ENCODE results near the gene RAMP1. TPM values are rescaled to one million over a fixed set of nuclear protein-coding genes. Genes with fewer than 3 reads are reported as not detected.
A peak's percentile ranks its signal among the peaks of the same experiment; 100 is the strongest.

RAMP1 gene
- total RNA-seq (100 to 1,000 TPM; 109 to 230 TPM), polyA plus RNA-seq (100 to 1,000 TPM; 328 to 423 TPM)
- long read RNA-seq, donor 1, transcript RAMP1-201 (3 exons, 910 nt): major isoform, 94 of 137 reads
- long read RNA-seq, donor 1, partial matches to known transcripts: 13 of 137 reads
- long read RNA-seq, donor 1, other reads (novel, unspliced or antisense): 27 of 137 reads
- long read RNA-seq, donor 2, transcript RAMP1-201 (3 exons, 910 nt): major isoform, 44 of 61 reads
- long read RNA-seq, donor 2, transcript RAMP1-202 (3 exons, 650 nt): minor isoform, 6 of 61 reads
- long read RNA-seq, donor 2, partial matches to known transcripts: 4 of 61 reads
- long read RNA-seq, donor 2, other reads (novel, unspliced or antisense): 6 of 61 reads

DNA sequence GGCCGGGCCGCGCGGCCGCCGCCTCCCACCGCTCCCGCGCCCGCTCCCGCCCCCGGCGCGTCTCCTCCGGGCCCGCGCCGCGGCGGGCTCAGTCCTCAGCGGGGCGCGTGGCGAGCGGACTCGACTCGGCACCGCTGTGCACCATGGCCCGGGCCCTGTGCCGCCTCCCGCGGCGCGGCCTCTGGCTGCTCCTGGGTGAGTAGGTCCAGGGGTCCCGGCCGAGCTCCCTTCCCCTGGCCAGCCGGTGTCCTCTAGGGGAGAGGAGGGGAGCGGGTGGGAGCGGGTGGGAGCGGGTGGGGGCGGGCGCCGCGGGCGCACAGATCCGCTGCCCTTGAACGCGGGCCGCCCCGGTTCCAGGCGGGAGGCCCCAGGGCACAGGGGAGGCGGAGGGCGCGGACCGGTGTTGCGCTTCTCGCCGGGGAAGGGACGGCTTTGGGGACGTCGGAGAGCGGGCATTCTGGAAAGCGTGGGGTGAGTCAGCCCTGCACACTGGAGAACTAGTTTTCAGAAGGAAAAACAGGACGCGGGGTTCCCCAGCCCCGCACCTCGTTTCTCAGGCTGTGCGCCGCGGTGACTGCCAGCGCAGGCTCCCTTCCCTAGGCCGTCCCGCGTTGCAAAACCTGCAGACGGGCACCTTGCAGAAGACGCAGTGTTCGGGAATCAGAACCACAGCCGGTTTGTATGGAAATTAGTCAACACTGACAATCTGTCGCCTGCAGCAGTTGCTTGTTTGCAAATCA lies at the start of gene RAMP1:
Gene RAMP1, plus strand, starts transcription at position 91 of the 740 bp plus-strand sequence. Its CDS starts 53 bp downstream, at position 144.
- Histone ChIP-seq H3K27me3 (ENCODE audit: control insufficient read depth in 1 of 2, insufficient read depth in 2 of 2, low read length in 1 of 2) (no peaks in the 10 kb centered on the region), H3K36me3 (ENCODE audit: control insufficient read depth in 1 of 2, insufficient read depth in 2 of 2, low read length in 1 of 2) (no peaks in the 10 kb centered on the region), H3K4me3 (ENCODE audit: low read length in 2 of 2) (peak within 1 kb of the TSS; percentile 79 to 99), H3K9me3 (ENCODE audit: control insufficient read depth, low read length) (no peaks in the 10 kb centered on the region), H3K27ac (ENCODE audit: low read depth in 1 of 2, low read length in 2 of 2) (peak within 1 kb of the TSS; percentile 72 to 91), H3K4me1 (ENCODE audit: control insufficient read depth in 1 of 2, insufficient read depth in 2 of 2, low read length in 2 of 2) (peaks cover 0 to 3% of the 10 kb centered on the region in 2 donors)
- DNase-seq (peak in 1 of 2 donors; percentile 79), ATAC-seq (ENCODE audit: low FRiP score) (peak; percentile 53)
- 0 to 1% methylated on average over 53 to 79 of the region's 79 CpGs for WGBS, 2 donors
- intact Hi-C loops (cut with DNase I): loop anchor here (2.0 to 10.0 kb wide), 6 partner anchors 38 to 403 kb away; partner anchors contain the start of genes KLHL30 (in 1 of the 2), SCLY (in 1 of the 2) and UBE2F (in 1 of the 2)

DNA sequence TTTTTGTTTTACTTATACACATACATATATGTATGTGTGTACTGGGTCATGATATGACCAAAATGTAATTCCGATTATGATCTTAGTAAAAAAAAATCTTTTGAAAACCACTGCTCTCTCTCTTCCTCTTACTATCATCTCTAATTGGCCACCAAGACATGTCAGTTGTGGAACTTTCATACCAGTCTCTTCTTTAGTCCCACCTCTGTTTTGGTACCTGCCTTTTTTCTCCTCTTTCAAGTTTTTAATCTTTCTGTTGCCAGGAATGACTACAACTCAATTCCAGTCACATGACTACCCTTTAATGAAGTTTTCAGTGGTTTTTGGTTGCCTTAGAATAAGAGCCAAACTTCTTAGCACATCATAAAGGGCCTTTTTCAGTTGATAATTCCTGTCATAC lies 43.8 kb upstream of the RAMP1 start:
- ATAC-seq (ENCODE audit: low FRiP score) (no peak), DNase-seq (no peak)
- H3K4me3 ChIP-seq (ENCODE audit: low read length in 2 of 2): no peak overlapping the region
- WGBS, 2 donors: 92 to 96% methylated on average over 1 of the region's 1 CpG
- no peaks in the 10 kb centered on the region for H3K36me3 ChIP-seq (ENCODE audit: control insufficient read depth in 1 of 2, insufficient read depth in 2 of 2, low read length in 1 of 2)
- H3K4me1 ChIP-seq (ENCODE audit: control insufficient read depth in 1 of 2, insufficient read depth in 2 of 2, low read length in 2 of 2): no peaks in the 10 kb centered on the region
- intact Hi-C loops (cut with DNase I): no loop called here
- H3K27ac ChIP-seq (ENCODE audit: low read depth in 1 of 2, low read length in 2 of 2): no peak overlapping the region
- no peaks in the 10 kb centered on the region for H3K9me3 ChIP-seq (ENCODE audit: control insufficient read depth, low read length)
- H3K27me3 ChIP-seq (ENCODE audit: control insufficient read depth in 1 of 2, insufficient read depth in 2 of 2, low read length in 1 of 2): no peaks in the 10 kb centered on the region

DNA sequence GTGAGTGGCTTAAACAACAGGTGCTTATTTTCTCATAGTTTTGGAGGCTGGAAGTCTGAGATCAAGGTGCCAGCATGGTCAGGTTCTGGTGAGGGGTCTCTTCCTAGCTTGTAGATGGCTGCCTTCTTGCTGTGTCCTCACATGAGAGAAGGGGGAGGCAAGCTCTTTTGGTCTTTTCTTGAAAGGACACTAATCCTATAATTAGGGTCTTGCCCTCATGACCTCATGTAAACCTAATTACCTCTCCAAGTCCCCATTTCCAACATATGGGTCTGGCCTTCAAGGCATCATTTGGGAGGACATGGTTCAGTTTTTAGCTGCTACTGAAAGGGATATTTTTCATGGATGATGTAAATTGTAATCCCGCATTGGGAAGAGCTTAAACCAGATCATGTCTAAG lies 42.9 kb upstream of the RAMP1 start:
- Histone ChIP-seq H3K9me3 (ENCODE audit: control insufficient read depth, low read length) (no peaks in the 10 kb centered on the region), H3K36me3 (ENCODE audit: control insufficient read depth in 1 of 2, insufficient read depth in 2 of 2, low read length in 1 of 2) (no peaks in the 10 kb centered on the region), H3K4me3 (ENCODE audit: low read length in 2 of 2) (no peak overlapping the region), H3K4me1 (ENCODE audit: control insufficient read depth in 1 of 2, insufficient read depth in 2 of 2, low read length in 2 of 2) (no peaks in the 10 kb centered on the region), H3K27me3 (ENCODE audit: control insufficient read depth in 1 of 2, insufficient read depth in 2 of 2, low read length in 1 of 2) (no peaks in the 10 kb centered on the region), H3K27ac (ENCODE audit: low read depth in 1 of 2, low read length in 2 of 2) (no peak overlapping the region)
- ATAC-seq (ENCODE audit: low FRiP score) (no peak), DNase-seq (no peak)
- whole genome bisulfite sequencing, 2 donors: 95 to 98% methylated on average over 1 of the region's 1 CpG
- intact Hi-C loops (cut with DNase I): no loop called here

DNA sequence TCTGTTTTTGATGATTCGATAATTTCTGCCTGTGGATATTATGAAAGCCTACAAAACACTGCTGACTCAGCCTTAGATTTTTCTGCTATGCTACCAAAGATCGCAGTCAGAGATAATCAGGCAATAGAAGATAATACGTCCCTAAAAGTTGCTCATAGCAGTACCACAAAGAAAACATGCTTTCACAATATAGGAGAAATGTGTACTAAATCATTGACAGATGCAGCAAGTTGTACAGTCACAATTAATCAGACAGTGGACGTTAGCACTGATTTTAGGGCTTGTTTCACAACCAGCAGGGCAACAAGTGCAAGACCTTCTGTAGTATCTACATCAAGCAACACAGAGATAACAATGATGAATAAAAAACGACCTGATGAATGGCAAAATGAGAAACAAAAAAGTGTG lies 41.4 kb upstream of the RAMP1 start:
- Histone ChIP-seq H3K4me3 (ENCODE audit: low read length in 2 of 2) (no peak overlapping the region), H3K27ac (ENCODE audit: low read depth in 1 of 2, low read length in 2 of 2) (no peak overlapping the region), H3K4me1 (ENCODE audit: control insufficient read depth in 1 of 2, insufficient read depth in 2 of 2, low read length in 2 of 2) (no peaks in the 10 kb centered on the region), H3K36me3 (ENCODE audit: control insufficient read depth in 1 of 2, insufficient read depth in 2 of 2, low read length in 1 of 2) (no peaks in the 10 kb centered on the region), H3K27me3 (ENCODE audit: control insufficient read depth in 1 of 2, insufficient read depth in 2 of 2, low read length in 1 of 2) (no peaks in the 10 kb centered on the region), H3K9me3 (ENCODE audit: control insufficient read depth, low read length) (no peaks in the 10 kb centered on the region)
- WGBS, 2 donors: 60 to 64% methylated on average over 5 of the region's 5 CpGs
- no peak for DNase-seq
- ATAC-seq (ENCODE audit: low FRiP score): no peak
- intact Hi-C loops (cut with DNase I): no loop called here

DNA sequence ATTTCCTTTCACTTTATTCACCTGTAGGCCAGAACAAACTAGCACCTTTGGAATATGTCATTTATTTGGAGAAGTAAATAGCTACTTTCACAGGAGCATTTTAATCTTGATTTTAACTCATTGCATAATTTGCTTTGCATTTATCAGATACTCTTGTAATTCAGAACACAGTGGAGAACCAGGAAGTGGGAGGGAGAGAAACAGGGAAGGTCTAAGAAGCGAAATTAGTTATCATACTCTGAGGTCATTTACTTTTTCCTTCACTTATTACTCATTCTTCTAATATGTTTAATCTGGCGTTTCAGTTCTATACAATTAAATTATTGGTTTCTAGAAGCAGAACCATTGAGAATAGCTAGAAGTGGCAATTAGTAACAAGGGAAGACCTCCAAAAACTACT lies 40.2 kb upstream of the RAMP1 start:
- ATAC-seq (ENCODE audit: low FRiP score): no peak
- Histone ChIP-seq H3K9me3 (ENCODE audit: control insufficient read depth, low read length) (no peaks in the 10 kb centered on the region), H3K27ac (ENCODE audit: low read depth in 1 of 2, low read length in 2 of 2) (no peak overlapping the region), H3K4me1 (ENCODE audit: control insufficient read depth in 1 of 2, insufficient read depth in 2 of 2, low read length in 2 of 2) (no peaks in the 10 kb centered on the region), H3K27me3 (ENCODE audit: control insufficient read depth in 1 of 2, insufficient read depth in 2 of 2, low read length in 1 of 2) (no peaks in the 10 kb centered on the region), H3K4me3 (ENCODE audit: low read length in 2 of 2) (no peak overlapping the region), H3K36me3 (ENCODE audit: control insufficient read depth in 1 of 2, insufficient read depth in 2 of 2, low read length in 1 of 2) (no peaks in the 10 kb centered on the region)
- intact Hi-C loops (cut with DNase I): no loop called here
- DNase-seq: no peak
- 86 to 90% methylated on average over 2 of the region's 2 CpGs for WGBS, 2 donors

DNA sequence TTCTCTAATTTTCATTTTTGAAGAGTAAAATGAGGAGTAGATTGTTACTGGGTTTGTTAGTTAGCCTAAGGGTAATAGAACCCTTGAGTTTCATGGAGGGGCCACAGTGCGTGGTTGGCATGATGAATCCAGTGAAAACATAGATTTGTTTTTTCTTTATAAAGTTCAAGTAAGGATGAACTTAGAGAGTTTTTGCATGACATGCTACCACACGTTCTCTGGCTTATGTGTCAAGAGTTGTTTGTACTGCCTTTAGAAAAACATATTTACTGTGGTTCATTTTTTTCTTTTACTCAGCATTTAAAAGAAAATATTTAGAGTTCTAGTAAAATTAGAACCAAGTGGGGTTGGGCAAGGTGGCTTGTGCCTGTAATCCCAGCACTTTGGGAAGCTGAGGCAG lies 39.0 kb upstream of the RAMP1 start:
- intact Hi-C loops (cut with DNase I): no loop called here
- no peaks in the 10 kb centered on the region for H3K36me3 ChIP-seq (ENCODE audit: control insufficient read depth in 1 of 2, insufficient read depth in 2 of 2, low read length in 1 of 2)
- H3K4me3 ChIP-seq (ENCODE audit: low read length in 2 of 2): no peak overlapping the region
- H3K9me3 ChIP-seq (ENCODE audit: control insufficient read depth, low read length): no peaks in the 10 kb centered on the region
- ATAC-seq (ENCODE audit: low FRiP score) (no peak), DNase-seq (no peak)
- H3K27ac ChIP-seq (ENCODE audit: low read depth in 1 of 2, low read length in 2 of 2): no peak overlapping the region
- H3K4me1 ChIP-seq (ENCODE audit: control insufficient read depth in 1 of 2, insufficient read depth in 2 of 2, low read length in 2 of 2): no peaks in the 10 kb centered on the region
- WGBS, 2 donors: 67 to 70% methylated on average over 2 of the region's 2 CpGs
- no peaks in the 10 kb centered on the region for H3K27me3 ChIP-seq (ENCODE audit: control insufficient read depth in 1 of 2, insufficient read depth in 2 of 2, low read length in 1 of 2)

DNA sequence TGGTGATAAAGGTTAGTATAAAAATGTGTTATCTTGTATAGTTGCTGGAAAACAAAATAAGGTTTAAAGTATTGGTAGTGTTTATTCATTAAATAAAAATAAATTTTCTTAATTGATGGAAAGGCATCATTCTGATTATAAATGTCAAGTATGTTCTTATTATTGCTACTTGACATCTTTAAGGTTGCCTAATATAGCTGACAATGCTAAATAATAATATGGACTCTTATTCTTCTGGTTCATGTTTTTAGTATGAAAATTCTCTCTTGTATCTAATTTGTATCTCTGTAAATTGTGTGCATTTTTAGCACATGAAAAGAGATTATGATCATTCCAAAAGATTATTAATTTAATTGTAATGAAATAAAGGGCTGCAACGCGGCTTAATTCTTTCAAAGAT lies 35.9 kb upstream of the RAMP1 start:
- no peaks in the 10 kb centered on the region for H3K36me3 ChIP-seq (ENCODE audit: control insufficient read depth in 1 of 2, insufficient read depth in 2 of 2, low read length in 1 of 2)
- intact Hi-C loops (cut with DNase I): no loop called here
- H3K4me1 ChIP-seq (ENCODE audit: control insufficient read depth in 1 of 2, insufficient read depth in 2 of 2, low read length in 2 of 2): no peaks in the 10 kb centered on the region
- H3K9me3 ChIP-seq (ENCODE audit: control insufficient read depth, low read length): no peaks in the 10 kb centered on the region
- H3K4me3 ChIP-seq (ENCODE audit: low read length in 2 of 2): no peak overlapping the region
- no peaks in the 10 kb centered on the region for H3K27me3 ChIP-seq (ENCODE audit: control insufficient read depth in 1 of 2, insufficient read depth in 2 of 2, low read length in 1 of 2)
- no peak for ATAC-seq (ENCODE audit: low FRiP score)
- no peak overlapping the region for H3K27ac ChIP-seq (ENCODE audit: low read depth in 1 of 2, low read length in 2 of 2)
- WGBS, 2 donors: 97 to 99% methylated on average over 2 of the region's 2 CpGs
- DNase-seq: no peak

DNA sequence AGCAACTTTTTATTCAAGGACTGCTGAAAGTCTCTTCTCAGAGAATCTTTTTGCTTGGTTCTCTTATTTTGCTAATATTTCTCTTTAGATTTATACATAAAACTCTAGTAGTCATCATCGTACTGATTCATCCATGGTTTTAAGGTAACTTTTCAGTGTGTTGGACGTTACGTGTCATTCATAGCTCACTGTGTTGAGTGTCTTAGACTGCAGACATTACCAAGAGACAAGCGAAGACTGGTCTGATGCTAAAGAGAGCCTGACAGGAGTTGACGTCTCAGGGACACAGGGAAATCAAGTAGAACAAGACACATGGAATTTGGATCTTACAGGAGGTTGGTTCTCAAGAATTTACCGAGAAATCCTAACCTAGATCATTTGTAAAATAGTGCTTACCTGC lies 35.3 kb upstream of the RAMP1 start:
- Histone ChIP-seq H3K27ac (ENCODE audit: low read depth in 1 of 2, low read length in 2 of 2) (no peak overlapping the region), H3K4me1 (ENCODE audit: control insufficient read depth in 1 of 2, insufficient read depth in 2 of 2, low read length in 2 of 2) (no peaks in the 10 kb centered on the region), H3K4me3 (ENCODE audit: low read length in 2 of 2) (no peak overlapping the region), H3K36me3 (ENCODE audit: control insufficient read depth in 1 of 2, insufficient read depth in 2 of 2, low read length in 1 of 2) (no peaks in the 10 kb centered on the region), H3K27me3 (ENCODE audit: control insufficient read depth in 1 of 2, insufficient read depth in 2 of 2, low read length in 1 of 2) (no peaks in the 10 kb centered on the region), H3K9me3 (ENCODE audit: control insufficient read depth, low read length) (no peaks in the 10 kb centered on the region)
- 87 to 88% methylated on average over 6 of the region's 6 CpGs for WGBS, 2 donors
- DNase-seq (no peak), ATAC-seq (ENCODE audit: low FRiP score) (no peak)
- intact Hi-C loops (cut with DNase I): no loop called here
